Subcutaneous abdominal adipose tissue (tissue), 5 donors: ENCODE measurements around the gene TMEM150C.
"Not testable (repeated sequence)": the region's sequence is repeated elsewhere in the genome, so short reads cannot be mapped to it uniquely, and the experiment has no call there.

Source experiments
- H3K27ac ChIP-seq: one replicate; pipeline ENCODE4 v1.7.0; 2013; ENCODE audit warnings: low read depth, mild to moderate bottlenecking, inconsistent platforms, low read length, moderate library complexity
- H3K27me3 ChIP-seq, 5 donors: one replicate each; pipeline ENCODE4 v1.7.0; 2013; ENCODE audit warnings: low read length in 5 of 5, inconsistent platforms in 1 of 5; ENCODE audit not compliant: control insufficient read depth in 5 of 5, insufficient read depth in 4 of 5
- H3K36me3 ChIP-seq, 5 donors: one replicate each; pipeline ENCODE4 v1.7.0; 2013; ENCODE audit warnings: low read length in 5 of 5; ENCODE audit not compliant: control insufficient read depth in 5 of 5, insufficient read depth in 5 of 5
- H3K4me1 ChIP-seq, 5 donors: one replicate each; pipeline ENCODE4 v1.7.0; 2013; ENCODE audit warnings: low read length in 5 of 5, mild to moderate bottlenecking in 3 of 5, moderate library complexity in 1 of 5; ENCODE audit not compliant: control insufficient read depth in 5 of 5, insufficient read depth in 5 of 5
- H3K4me3 ChIP-seq, 5 donors: one replicate each; pipeline ENCODE4 v1.7.0; 2013; ENCODE audit warnings: low read length in 5 of 5, low read depth in 1 of 5
- H3K9ac ChIP-seq, 5 donors: one replicate each; pipeline ENCODE4 v1.7.0; 2013; ENCODE audit warnings: low read length in 5 of 5, mild to moderate bottlenecking in 4 of 5, moderate library complexity in 3 of 5
- H3K9me3 ChIP-seq, 5 donors: one replicate each; pipeline ENCODE4 v1.7.0; 2013; ENCODE audit warnings: low read length in 5 of 5; ENCODE audit not compliant: control insufficient read depth in 5 of 5
- donor health status: healthy.
- donor health status: healthy.
- donor health status: healthy.
- donor health status: healthy.
- donor health status: healthy.

The TMEM150C gene

DNA sequence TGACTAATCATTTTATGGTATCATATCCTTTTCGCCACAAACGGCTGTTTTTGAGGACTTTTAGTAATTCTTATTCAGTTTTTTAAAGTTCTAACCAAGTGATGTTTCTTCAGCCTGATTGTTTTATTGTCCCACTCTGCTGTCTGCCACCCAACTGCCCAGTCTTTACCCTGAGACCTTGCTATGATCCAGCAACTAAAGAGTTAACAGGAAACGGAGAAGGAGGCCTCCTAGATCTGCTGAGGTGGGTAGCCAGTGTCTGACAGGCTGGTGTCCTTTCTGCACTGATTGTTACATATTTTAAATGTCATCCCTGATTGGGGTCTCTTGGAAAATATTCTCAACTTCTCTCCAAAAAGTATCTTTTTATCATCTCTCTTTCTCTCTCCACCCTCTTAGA, 7.9 kb upstream of the TMEM150C start:
- H3K9me3 ChIP-seq: no peaks in the 10 kb centered on the region
- no peak overlapping the region for H3K27ac ChIP-seq
- H3K4me3 ChIP-seq: no peak overlapping the region
- no peak overlapping the region for H3K9ac ChIP-seq
- no peaks in the 10 kb centered on the region for H3K4me1 ChIP-seq
- no peaks in the 10 kb centered on the region for H3K36me3 ChIP-seq
- no peaks in the 10 kb centered on the region for H3K27me3 ChIP-seq

DNA sequence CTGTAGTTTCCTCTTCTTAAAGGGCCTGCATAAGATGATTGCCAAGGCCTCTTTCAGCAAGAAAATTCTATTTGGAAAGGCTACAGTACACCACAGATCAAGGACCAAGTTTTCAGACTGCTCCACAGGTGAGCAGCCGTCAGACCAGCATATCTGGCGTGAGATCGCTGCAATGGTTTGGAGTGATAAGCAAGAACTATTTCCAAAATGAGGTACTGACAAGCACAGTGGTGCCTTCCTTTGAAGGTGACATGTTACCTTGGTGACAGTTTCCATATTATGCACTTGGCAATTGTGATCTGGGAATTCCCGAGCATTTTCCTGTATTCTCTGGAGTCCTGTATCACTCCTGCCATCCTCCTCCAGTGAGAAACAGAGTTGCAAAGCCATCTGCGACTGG, 7.3 kb upstream of the TMEM150C start:
- no peaks in the 10 kb centered on the region for H3K9me3 ChIP-seq
- no peaks in the 10 kb centered on the region for H3K4me1 ChIP-seq
- H3K27ac ChIP-seq: no peak overlapping the region
- H3K36me3 ChIP-seq: no peaks in the 10 kb centered on the region
- H3K9ac ChIP-seq: no peak overlapping the region
- no peak overlapping the region for H3K4me3 ChIP-seq
- H3K27me3 ChIP-seq: no peaks in the 10 kb centered on the region

DNA sequence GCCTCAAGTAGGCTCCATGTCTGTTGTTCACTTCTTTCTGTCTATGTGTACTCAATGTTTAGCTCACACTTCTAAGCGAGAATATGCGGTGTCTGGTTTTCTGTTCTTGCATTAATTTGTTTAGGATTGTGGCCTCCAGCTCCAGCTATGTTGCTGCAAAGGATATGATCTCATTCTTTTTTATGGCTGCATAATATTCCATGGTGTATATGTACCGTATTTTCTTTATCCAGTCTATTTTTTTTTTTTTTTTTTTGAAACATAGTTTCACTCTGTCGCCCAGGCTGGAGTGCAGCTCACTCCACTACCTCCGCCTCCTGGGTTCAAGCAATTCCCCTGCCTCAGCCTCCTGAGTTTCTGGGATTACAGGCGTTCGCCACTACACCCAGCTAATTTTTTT, 5.7 kb upstream of the TMEM150C start:
- no peak overlapping the region for H3K9ac ChIP-seq
- no peak overlapping the region for H3K27ac ChIP-seq
- no peaks in the 10 kb centered on the region for H3K36me3 ChIP-seq
- H3K27me3 ChIP-seq: peaks cover 0 to 1% (median under 1%) of the 10 kb centered on the region in 5 donors
- no peaks in the 10 kb centered on the region for H3K9me3 ChIP-seq
- peaks cover 0 to 1% (median under 1%) of the 10 kb centered on the region in 5 donors for H3K4me1 ChIP-seq
- H3K4me3 ChIP-seq: no peak overlapping the region

DNA sequence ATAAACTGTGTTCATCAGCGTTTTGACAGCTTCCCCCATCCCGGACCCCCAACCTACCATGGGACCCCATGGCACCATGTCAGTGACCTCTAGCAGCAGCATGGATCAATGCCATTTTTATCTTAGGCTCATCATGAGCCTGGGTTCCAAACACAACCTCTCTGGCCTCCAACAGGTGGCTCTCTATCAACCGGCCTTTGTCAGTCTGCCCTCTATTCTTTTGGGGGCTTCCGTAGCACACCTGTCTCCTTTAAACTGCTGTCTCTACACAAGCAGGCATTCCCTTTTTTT, 721 bp upstream of the TMEM150C start:
- Histone ChIP-seq H3K9ac (no peak overlapping the region), H3K27me3 (peaks cover 0 to 8% (median 6%) of the 10 kb centered on the region in 5 donors), H3K4me3 (peak overlapping the region; percentile 61 to 67 (median 66)), H3K9me3 (no peaks in the 10 kb centered on the region), H3K4me1 (peaks cover 0 to 13% (median 10%) of the 10 kb centered on the region in 5 donors), H3K36me3 (no peaks in the 10 kb centered on the region), H3K27ac (no peak overlapping the region)

DNA sequence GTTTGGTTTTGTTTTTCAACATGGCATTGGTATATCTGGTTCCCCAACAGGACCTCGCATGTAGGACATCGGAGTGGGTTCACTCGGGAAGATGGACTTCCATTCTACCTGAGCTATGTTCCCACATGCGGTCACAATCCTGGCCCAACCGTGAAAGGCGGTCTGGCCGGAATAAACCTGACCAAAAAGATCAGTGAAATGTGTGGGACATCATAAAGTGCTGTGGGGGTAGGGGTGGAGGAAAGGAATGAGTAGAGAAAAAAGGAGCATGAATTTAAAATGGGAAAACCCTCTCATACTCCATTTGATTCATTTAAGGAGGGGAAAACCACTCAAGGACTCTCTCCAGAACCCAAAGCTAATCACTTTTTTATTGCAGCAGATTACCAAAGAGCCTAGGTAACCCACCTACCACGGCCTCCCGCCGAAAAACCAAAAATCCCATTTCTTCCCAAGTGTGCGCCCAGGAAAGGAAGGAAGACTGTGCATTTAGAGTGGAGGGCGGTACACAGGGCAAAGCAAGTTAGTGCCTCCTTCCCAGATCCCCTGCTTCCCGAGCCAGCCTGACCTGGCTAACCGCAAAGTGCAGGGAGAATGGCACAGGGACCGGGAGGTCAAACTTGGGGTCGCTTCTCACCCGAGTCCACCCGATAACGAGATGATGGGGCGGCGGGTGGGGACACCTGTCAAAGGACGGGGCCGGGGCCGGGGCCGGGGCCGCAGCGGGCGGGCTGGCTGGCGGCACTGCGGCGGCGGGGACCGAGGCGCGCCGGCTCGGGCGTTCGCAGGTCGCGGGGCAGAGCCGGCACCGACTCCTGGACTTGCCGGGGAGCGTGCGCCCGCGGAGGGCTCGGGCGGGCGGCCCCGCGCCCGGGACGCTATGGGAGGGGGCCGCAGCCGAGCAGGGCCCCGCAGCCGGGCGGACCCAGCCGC, 669 bp downstream of the TMEM150C start:
- no peak overlapping the region for H3K27ac ChIP-seq
- H3K4me3 ChIP-seq: peak overlapping the region; percentile 64 to 76 (median 67)
- H3K9me3 ChIP-seq: no peaks in the 10 kb centered on the region
- H3K9ac ChIP-seq: peak overlapping the region in 3 of 5 donors; percentile 16 to 66 (median 41)
- peaks cover 0 to 13% (median 10%) of the 10 kb centered on the region in 5 donors for H3K4me1 ChIP-seq
- H3K36me3 ChIP-seq: no peaks in the 10 kb centered on the region
- H3K27me3 ChIP-seq: peaks cover 0 to 8% (median 6%) of the 10 kb centered on the region in 5 donors

DNA sequence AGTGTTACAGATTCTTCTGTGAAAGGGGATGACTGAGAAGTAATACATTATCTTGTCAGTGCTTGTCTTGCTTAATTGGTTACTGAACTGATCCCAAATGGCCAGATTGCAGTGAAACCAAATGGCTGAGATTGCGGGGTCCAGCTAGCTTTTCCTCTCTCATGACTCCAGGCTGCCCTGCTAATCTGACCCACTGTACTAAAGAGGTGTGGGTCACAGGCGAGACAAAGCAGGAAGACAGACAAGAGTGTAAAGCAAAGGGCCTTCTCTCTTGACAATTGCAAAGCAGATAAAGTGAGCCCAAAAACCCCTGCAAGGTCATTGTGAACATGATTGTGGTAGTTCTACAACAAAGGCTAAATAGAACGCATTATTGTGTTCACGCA, 2.1 kb downstream of the TMEM150C start:
- peaks cover 0 to 8% (median 6%) of the 10 kb centered on the region in 5 donors for H3K27me3 ChIP-seq
- H3K9me3 ChIP-seq: no peaks in the 10 kb centered on the region
- H3K4me3 ChIP-seq: no peak overlapping the region

DNA sequence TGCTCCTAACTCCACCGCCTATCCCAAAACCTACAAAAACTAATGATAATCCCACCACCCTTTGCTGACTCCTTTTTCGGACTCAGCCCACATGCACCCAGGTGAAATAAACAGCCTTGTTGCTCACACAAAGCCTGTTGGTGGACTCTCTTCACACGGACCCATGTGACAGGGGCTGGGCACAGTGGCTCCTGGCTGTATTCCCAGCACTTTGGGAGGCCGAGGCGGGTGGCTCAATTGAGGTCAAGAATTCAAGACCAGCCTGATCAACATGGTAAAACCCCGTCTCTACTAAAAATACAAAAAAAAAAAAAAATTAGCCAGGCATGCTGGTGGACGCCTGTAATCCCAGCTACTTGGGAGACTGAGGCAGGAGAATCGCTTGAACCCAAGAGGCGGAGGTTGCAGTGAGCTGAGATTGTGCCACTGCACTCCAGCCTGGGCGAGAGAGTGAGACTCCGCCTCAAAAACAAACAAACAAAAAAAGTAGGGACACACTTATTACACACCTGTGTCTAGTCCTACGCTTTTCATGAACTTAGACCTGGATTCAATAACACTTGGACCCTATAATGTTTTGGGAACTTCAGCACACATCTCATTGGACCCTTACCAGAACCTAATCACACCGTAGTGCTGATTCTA, 2.6 kb downstream of the TMEM150C start:
- not testable (repeated sequence) for H3K27ac ChIP-seq, H3K4me3 ChIP-seq, H3K27me3 ChIP-seq

More for the DNA sequence above, 2.1 kb downstream of the TMEM150C start:
- peaks cover 0 to 13% (median 10%) of the 10 kb centered on the region in 5 donors for H3K4me1 ChIP-seq
- H3K36me3 ChIP-seq: no peaks in the 10 kb centered on the region
- H3K27ac ChIP-seq: no peak overlapping the region
- H3K9ac ChIP-seq: no peak overlapping the region

DNA sequence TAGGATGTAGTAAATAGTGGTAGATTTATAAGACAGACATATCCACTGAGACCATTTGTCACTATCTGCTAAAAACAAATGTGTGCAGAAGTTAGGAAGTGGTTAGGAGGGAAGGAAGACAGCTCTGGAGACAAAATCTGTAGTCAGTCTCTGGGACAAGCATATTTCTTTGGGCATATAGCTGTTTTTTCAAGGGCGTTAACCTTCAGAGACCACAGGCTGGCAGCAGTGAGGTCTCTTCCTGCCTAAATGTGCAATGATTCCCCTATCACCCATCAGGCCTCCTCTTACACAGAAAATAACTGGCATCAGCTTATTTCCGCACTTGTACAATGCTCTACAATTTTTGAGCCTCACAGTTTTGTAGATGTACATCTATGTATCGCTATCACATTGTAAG, 6.5 kb downstream of the TMEM150C start:
- Histone ChIP-seq H3K36me3 (no peaks in the 10 kb centered on the region), H3K9me3 (no peaks in the 10 kb centered on the region), H3K27me3 (no peaks in the 10 kb centered on the region), H3K9ac (no peak overlapping the region), H3K4me1 (no peaks in the 10 kb centered on the region), H3K27ac (no peak overlapping the region), H3K4me3 (no peak overlapping the region)

More for the DNA sequence above, 2.6 kb downstream of the TMEM150C start:
- H3K4me1 ChIP-seq: peaks cover 0 to 13% (median 10%) of the 10 kb centered on the region in 5 donors
- not testable (repeated sequence) for H3K36me3 ChIP-seq, H3K9me3 ChIP-seq, H3K9ac ChIP-seq

DNA sequence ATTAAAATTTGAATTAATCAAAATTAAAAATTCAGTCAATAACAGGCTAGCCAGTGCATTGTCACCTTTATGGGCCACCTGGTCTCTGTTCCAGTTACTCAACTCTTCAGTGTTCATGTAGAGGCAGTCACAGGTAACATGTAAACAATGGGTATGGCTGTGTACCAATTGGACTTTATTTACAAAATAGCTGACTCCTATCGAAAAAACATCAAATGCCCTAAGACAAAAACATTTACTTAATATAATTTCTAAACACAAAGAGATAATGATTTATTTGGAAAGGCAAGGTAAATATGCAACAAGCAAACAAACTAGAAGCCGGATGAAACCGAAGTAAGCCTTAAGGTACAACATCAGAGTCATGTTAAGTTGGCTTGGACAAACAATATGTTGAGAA, 8.8 kb downstream of the TMEM150C start:
- Histone ChIP-seq H3K4me3 (no peak overlapping the region), H3K36me3 (no peaks in the 10 kb centered on the region), H3K9ac (no peak overlapping the region), H3K27me3 (no peaks in the 10 kb centered on the region), H3K4me1 (no peaks in the 10 kb centered on the region), H3K27ac (no peak overlapping the region), H3K9me3 (peaks cover 0 to 2% (median 0%) of the 10 kb centered on the region in 5 donors)

DNA sequence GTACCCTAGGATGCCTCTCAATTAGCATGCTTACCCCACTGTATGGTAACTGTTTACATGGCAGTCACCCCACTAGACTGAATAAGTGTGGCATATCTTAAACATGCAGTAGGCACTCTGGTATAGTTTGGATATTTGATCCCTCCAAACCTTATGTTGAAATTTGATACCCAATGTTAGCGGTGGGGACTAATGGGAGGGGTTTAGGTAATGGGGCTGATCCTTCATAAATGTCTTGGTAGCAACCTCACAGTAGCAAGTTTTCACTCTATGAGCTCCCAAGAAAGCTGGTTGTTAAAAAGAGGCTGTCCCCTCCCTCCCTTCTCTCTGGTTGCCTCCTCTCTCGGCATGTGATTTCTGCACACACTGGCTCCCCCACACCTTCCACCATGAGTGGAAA, 10.1 kb downstream of the TMEM150C start:
- Histone ChIP-seq H3K9ac (no peak overlapping the region), H3K4me3 (no peak overlapping the region), H3K36me3 (no peaks in the 10 kb centered on the region), H3K4me1 (no peaks in the 10 kb centered on the region), H3K27ac (no peak overlapping the region), H3K27me3 (no peaks in the 10 kb centered on the region), H3K9me3 (peaks cover 0 to 5% (median 0%) of the 10 kb centered on the region in 5 donors)
